ENCODE data around the gene CDK5RAP1.

CDK5RAP1 gene

GRCh38 chr20:33404281-33404680 is 3.0 kb upstream of the CDK5RAP1 start:
- no peak overlapping the region for H3K4me3 ChIP-seq (ENCODE audit: low read depth, low read length)
- peaks cover 8% of the 10 kb centered on the region for H3K4me1 ChIP-seq (ENCODE audit: control insufficient read depth, insufficient read depth, low read length)
- H3K9me3 ChIP-seq (ENCODE audit: control insufficient read depth, insufficient read depth, low read depth, low read length), result no peaks in the 10 kb centered on the region
- no peak for TF ChIP-seq REPIN1 (tag by site-specific recombination; IDR thresholded peaks at IDR 0.05; ENCODE audit: low read depth)
- no peak for TF ChIP-seq ZNF449 (tag by site-specific recombination; IDR thresholded peaks at IDR 0.05)
- TF ChIP-seq ZNF571 (tag by site-specific recombination; IDR thresholded peaks at IDR 0.05), result no peak
- TF ChIP-seq RBAK (tag by site-specific recombination; IDR thresholded peaks at IDR 0.05), result no peak
- TF ChIP-seq ZNF311 (tag by site-specific recombination; IDR thresholded peaks at IDR 0.05; ENCODE audit: borderline replicate concordance), result no peak
- TF ChIP-seq ZNF596 (tag by site-specific recombination; IDR thresholded peaks at IDR 0.05), result no peak
- no peak for TF ChIP-seq SETDB1 (IDR thresholded peaks at IDR 0.05; ENCODE audit: insufficient read length, low read length)
- TF ChIP-seq ZNF626 (tag by site-specific recombination; IDR thresholded peaks at IDR 0.05), result no peak
- no peak for TF ChIP-seq ZNF621 (tag by site-specific recombination; IDR thresholded peaks at IDR 0.05)
- TF ChIP-seq, protein P1, sequence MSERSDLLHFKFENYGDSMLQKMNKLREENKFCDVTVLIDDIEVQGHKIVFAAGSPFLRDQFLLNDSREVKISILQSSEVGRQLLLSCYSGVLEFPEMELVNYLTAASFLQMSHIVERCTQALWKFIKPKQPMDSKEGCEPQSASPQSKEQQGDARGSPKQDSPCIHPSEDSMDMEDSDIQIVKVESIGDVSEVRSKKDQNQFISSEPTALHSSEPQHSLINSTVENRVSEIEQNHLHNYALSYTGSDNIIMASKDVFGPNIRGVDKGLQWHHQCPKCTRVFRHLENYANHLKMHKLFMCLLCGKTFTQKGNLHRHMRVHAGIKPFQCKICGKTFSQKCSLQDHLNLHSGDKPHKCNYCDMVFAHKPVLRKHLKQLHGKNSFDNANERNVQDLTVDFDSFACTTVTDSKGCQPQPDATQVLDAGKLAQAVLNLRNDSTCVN (tag by site-specific recombination; optimal IDR thresholded peaks at IDR 0.05), result no peak
- TF ChIP-seq ZNF510 (tag by site-specific recombination; IDR thresholded peaks at IDR 0.05; ENCODE audit: insufficient replicate concordance), result no peak
- no peak for TF ChIP-seq ZNF175 (tag by site-specific recombination; IDR thresholded peaks at IDR 0.05)
- peaks cover 0 to 37% of the 10 kb centered on the region in 2 experiments; a peak in 2 of 3 replicates for H3K36me3 ChIP-seq (ENCODE audit: control insufficient read depth in 2 of 2, insufficient read depth in 1 of 2, low read length in 2 of 2)
- POLR2A ChIA-PET, result no interaction called here
- CTCF ChIA-PET, result no interaction called here
- H3K27ac ChIP-seq (ENCODE audit: extremely low read depth, low read depth, low read length), result no peak overlapping the region

- Histone ChIP-seq H3K9me3 (ENCODE audit: control insufficient read depth, insufficient read depth, low read depth, low read length) (no peaks in the 10 kb centered on the region), H3K4me3 (ENCODE audit: low read depth, low read length) (peak overlapping the region; percentile 75), H3K36me3 (ENCODE audit: control insufficient read depth in 2 of 2, insufficient read depth in 1 of 2, low read length in 2 of 2) (peaks cover 0 to 23% of the 10 kb centered on the region in 2 experiments; a peak in 2 of 3 replicates), H3K27ac (ENCODE audit: extremely low read depth, low read depth, low read length) (no peak overlapping the region; the same call in 1 of the 2 replicates), H3K4me1 (ENCODE audit: control insufficient read depth, insufficient read depth, low read length) (peaks cover 8% of the 10 kb centered on the region)
- TF ChIP-seq EGR2 (tag by site-specific recombination; IDR thresholded peaks at IDR 0.05; ENCODE audit: low read depth) (peak; percentile 39; the same call in 1 of the 2 replicates), ZNF202 (tag by site-specific recombination; IDR thresholded peaks at IDR 0.05; ENCODE audit: borderline replicate concordance) (no peak), ZNF350 (tag by site-specific recombination; IDR thresholded peaks at IDR 0.05) (no peak), ZNF335 (tag by site-specific recombination; conservative IDR thresholded peaks at IDR 0.05) (peak; percentile 97), ZFP3 (tag by site-specific recombination; IDR thresholded peaks at IDR 0.05; ENCODE audit: low read depth) (peak; percentile 60), ZNF501 (tag by site-specific recombination; IDR thresholded peaks at IDR 0.05) (no peak)
- TF ChIP-seq, protein P2, sequence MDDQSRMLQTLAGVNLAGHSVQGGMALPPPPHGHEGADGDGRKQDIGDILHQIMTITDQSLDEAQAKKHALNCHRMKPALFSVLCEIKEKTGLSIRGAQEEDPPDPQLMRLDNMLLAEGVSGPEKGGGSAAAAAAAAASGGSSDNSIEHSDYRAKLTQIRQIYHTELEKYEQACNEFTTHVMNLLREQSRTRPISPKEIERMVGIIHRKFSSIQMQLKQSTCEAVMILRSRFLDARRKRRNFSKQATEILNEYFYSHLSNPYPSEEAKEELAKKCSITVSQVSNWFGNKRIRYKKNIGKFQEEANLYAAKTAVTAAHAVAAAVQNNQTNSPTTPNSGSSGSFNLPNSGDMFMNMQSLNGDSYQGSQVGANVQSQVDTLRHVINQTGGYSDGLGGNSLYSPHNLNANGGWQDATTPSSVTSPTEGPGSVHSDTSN (CRISPR knock-in tag; IDR thresholded peaks at IDR 0.05), result no peak
- TF ChIP-seq, protein P3, sequence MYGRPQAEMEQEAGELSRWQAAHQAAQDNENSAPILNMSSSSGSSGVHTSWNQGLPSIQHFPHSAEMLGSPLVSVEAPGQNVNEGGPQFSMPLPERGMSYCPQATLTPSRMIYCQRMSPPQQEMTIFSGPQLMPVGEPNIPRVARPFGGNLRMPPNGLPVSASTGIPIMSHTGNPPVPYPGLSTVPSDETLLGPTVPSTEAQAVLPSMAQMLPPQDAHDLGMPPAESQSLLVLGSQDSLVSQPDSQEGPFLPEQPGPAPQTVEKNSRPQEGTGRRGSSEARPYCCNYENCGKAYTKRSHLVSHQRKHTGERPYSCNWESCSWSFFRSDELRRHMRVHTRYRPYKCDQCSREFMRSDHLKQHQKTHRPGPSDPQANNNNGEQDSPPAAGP (tag by site-specific recombination; IDR thresholded peaks at IDR 0.05), result peak; percentile 17; the same call in 1 of the 2 replicates
- ChIA-PET POLR2A (interaction anchor here (0.8 to 2.2 kb wide), 8 partner anchors 8 to 265 kb away, joined by 3 to 10 read pairs (median 4); partner anchors contain the start of genes ACTL10, CBFA2T2 and SNTA1), CTCF (interaction anchor here (0.6 to 1.6 kb wide), 6 partner anchors 11 to 740 kb away, joined by 3 to 5 read pairs (median 3); no protein-coding TSS in a partner anchor)
Observed at GRCh38 chr20:33401921-33402369, 626 bp upstream of the CDK5RAP1 start.
